Upper lobe of left lung (tissue), 6 donors: ENCODE data around the gene TTC23L. TPM values are rescaled to one million over a fixed set of nuclear protein-coding genes. Genes with fewer than 3 reads are reported as not detected.

ENCODE experiments used
- ATAC-seq, 2 donors: fragments of 200-7000 bp; cut with Tn5 transposase; one replicate each; pipeline ENCODE4 v1.9.1; 2022; ENCODE audit warnings: mild to moderate bottlenecking in 2 of 2, moderate library complexity in 2 of 2; ENCODE audit not compliant: low FRiP score in 2 of 2
- DNase-seq, 2 donors: peaks; one replicate each; pipeline ENCODE4 v3.0.0-alpha.2; 2019 to 2020
- H3K27ac ChIP-seq, 4 donors: fragments of 200-600 bp; sonication (generic); one replicate each; pipeline ENCODE4 v1.5.1; 2016 to 2019
- H3K27me3 ChIP-seq, 4 donors: fragments of 200-600 bp; sonication (generic); one replicate each; pipeline ENCODE4 v1.5.1; 2017 to 2019
- H3K36me3 ChIP-seq, 4 donors: fragments of 200-600 bp; sonication (generic); one replicate each; pipeline ENCODE4 v1.5.1; 2016 to 2019
- H3K4me1 ChIP-seq, 4 donors: fragments of 200-600 bp; sonication (generic); one replicate each; pipeline ENCODE4 v1.5.1; 2018 to 2019
- H3K4me3 ChIP-seq, 4 donors: fragments of 200-600 bp; sonication (generic); one replicate each; pipeline ENCODE4 v1.5.1; 2017 to 2019; ENCODE audit warnings: mild to moderate bottlenecking in 2 of 4, moderate library complexity in 1 of 4
- H3K9me3 ChIP-seq, 4 donors: fragments of 200-600 bp; sonication (generic); one replicate each; pipeline ENCODE4 v1.5.1; 2018 to 2019
- EP300 ChIP-seq, 4 donors: sonication (generic); formaldehyde crosslinking; IDR thresholded peaks; one replicate each; pipeline ENCODE4 v1.5.1; 2017; ENCODE audit warnings: antibody characterized with exemption in 4 of 4, control low read depth in 2 of 4
- POLR2A ChIP-seq, 4 donors: fragments of 450-650 bp; IDR thresholded peaks; one replicate each; pipeline ENCODE4 v1.5.1; 2016 to 2017; ENCODE audit warnings: antibody characterized with exemption in 4 of 4, mild to moderate bottlenecking in 2 of 4
- POLR2AphosphoS5 ChIP-seq, 2 donors: sonication (generic); formaldehyde crosslinking; IDR thresholded peaks; one replicate each; pipeline ENCODE4 v1.5.1; 2017; ENCODE audit warnings: antibody characterized with exemption in 2 of 2
- WGBS, 2 donors: methylation state at CpG; one replicate each; pipeline ENCODE4 v1.1.5; 2017 to 2018; 5-methylcytosine and 5-hydroxymethylcytosine counted together
- total RNA-seq, 6 donors: library from RNA; depleted of rRNA in 4 of 6; stranded (reverse); fragments of >200 nt in 4 of 6; gene quantifications; one replicate each; pipeline versions ENCODE4 v1.1.0 to v1.2.1, GENCODE V29; 2016 to 2021
- TF ChIP-seq, protein P1 (sequence below), 6 experiments: fragments of 450-650 bp in 4 of 6; fragments of 200-600 bp in 2 of 6; sonication (generic) in 2 of 6; IDR thresholded peaks; one replicate each; pipeline ENCODE4 v1.5.1; 2016 to 2019; ENCODE audit warnings: antibody characterized with exemption in 6 of 6
- donor health status: DM: no; HTN: no; CAD: no; lungs with moderate emphysema.
- donor health status: DM: no; HTN: yes; CAD: no; lungs with severe emphysema.

The TTC23L gene
- total RNA-seq, 6 donors from 2014 or later: 0.11 to 4.7 (median 1.0) TPM; not detected in 1

DNA sequence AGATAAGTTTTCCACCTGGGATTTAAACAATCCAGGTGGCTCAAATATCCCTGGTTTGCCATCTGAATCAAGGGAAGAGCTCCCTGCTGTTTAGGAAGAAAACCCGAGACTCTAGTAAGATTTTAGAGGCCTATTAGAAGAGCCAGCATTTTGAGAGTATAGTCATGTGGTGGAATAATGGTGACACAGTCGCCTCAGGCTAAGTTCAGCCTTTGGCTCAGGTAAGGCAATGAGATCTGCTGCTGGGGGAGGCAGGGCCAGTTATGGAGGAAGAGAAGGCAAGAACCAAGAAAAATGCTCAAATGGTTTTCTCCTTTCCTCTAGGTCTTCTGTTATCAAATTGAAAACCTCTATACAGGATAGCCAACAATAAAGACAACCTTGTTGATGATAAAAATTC lies 60.1 kb downstream of the TTC23L start:
- Histone ChIP-seq H3K9me3 (no peaks in the 10 kb centered on the region), H3K36me3 (no peaks in the 10 kb centered on the region), H3K4me1 (no peaks in the 10 kb centered on the region), H3K4me3 (no peak overlapping the region), H3K27me3 (no peaks in the 10 kb centered on the region), H3K27ac (no peak overlapping the region)
- TF ChIP-seq POLR2AphosphoS5 (IDR thresholded peaks at IDR 0.05) (no peak), EP300 (IDR thresholded peaks at IDR 0.05) (no peak), POLR2A (IDR thresholded peaks at IDR 0.05) (no peak)
- TF ChIP-seq, protein P1, sequence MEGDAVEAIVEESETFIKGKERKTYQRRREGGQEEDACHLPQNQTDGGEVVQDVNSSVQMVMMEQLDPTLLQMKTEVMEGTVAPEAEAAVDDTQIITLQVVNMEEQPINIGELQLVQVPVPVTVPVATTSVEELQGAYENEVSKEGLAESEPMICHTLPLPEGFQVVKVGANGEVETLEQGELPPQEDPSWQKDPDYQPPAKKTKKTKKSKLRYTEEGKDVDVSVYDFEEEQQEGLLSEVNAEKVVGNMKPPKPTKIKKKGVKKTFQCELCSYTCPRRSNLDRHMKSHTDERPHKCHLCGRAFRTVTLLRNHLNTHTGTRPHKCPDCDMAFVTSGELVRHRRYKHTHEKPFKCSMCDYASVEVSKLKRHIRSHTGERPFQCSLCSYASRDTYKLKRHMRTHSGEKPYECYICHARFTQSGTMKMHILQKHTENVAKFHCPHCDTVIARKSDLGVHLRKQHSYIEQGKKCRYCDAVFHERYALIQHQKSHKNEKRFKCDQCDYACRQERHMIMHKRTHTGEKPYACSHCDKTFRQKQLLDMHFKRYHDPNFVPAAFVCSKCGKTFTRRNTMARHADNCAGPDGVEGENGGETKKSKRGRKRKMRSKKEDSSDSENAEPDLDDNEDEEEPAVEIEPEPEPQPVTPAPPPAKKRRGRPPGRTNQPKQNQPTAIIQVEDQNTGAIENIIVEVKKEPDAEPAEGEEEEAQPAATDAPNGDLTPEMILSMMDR (IDR thresholded peaks at IDR 0.05): no peak
- 93 to 98% methylated on average over 2 of the region's 2 CpGs for WGBS, 2 donors
- DNase-seq (no peak), ATAC-seq (no peak)

DNA sequence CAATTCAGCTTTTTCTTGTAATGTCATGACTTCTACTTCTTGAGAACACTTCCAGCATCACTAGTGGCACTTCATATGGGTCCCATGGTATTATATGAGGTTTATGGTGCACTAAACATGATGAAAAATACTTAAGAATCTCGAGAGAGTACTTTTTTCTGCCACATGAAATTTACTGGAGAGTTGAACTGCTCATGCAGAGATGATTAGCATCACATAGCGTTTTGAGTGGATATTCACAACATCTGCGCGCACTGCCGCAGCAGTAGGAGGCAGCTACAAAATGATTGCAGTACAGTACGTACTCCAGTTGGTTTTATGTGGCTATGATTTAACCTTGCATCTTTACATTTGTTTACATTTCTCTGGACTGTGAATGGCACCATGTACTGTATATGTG lies 61.7 kb downstream of the TTC23L start:
- Histone ChIP-seq H3K27me3 (no peaks in the 10 kb centered on the region), H3K4me1 (no peaks in the 10 kb centered on the region), H3K9me3 (no peaks in the 10 kb centered on the region), H3K4me3 (no peak overlapping the region), H3K36me3 (peaks cover 0 to 13% (median 0%) of the 10 kb centered on the region in 4 donors), H3K27ac (no peak overlapping the region)
- TF ChIP-seq POLR2A (IDR thresholded peaks at IDR 0.05) (no peak), POLR2AphosphoS5 (IDR thresholded peaks at IDR 0.05) (no peak), EP300 (IDR thresholded peaks at IDR 0.05) (no peak)
- TF ChIP-seq, protein P1 (IDR thresholded peaks at IDR 0.05): no peak
- WGBS, 2 donors: 91 to 94% methylated on average over 6 of the region's 6 CpGs
- ATAC-seq (no peak), DNase-seq (no peak)

DNA sequence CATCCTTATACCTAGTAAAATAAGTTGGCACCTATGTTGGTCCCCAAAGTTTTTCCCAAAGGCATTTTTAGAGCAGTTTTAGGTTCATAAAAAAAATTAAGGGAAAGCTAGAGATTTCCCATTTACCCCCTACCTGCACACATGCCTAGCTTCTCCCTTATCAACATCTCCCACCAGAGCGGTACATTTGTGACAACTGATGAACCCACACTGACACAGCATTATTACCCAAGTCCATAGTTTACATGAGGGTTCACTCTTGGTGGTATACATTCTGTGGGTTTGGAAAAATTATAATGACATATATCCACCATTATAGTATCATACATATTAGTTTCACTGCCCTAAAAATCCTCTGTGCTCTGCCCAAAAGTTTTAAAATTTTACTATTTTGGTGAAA lies 64.3 kb downstream of the TTC23L start:
- DNase-seq (no peak), ATAC-seq (no peak)
- Histone ChIP-seq H3K9me3 (no peaks in the 10 kb centered on the region), H3K4me3 (no peak overlapping the region), H3K4me1 (no peaks in the 10 kb centered on the region), H3K27ac (no peak overlapping the region), H3K27me3 (no peaks in the 10 kb centered on the region), H3K36me3 (peaks cover 0 to 21% (median 0%) of the 10 kb centered on the region in 4 donors)
- TF ChIP-seq EP300 (IDR thresholded peaks at IDR 0.05) (no peak), POLR2A (IDR thresholded peaks at IDR 0.05) (no peak), POLR2AphosphoS5 (IDR thresholded peaks at IDR 0.05) (no peak)
- TF ChIP-seq, protein P1 (IDR thresholded peaks at IDR 0.05): no peak
- 31 to 85% methylated on average over 1 of the region's 1 CpG for WGBS, 2 donors

DNA sequence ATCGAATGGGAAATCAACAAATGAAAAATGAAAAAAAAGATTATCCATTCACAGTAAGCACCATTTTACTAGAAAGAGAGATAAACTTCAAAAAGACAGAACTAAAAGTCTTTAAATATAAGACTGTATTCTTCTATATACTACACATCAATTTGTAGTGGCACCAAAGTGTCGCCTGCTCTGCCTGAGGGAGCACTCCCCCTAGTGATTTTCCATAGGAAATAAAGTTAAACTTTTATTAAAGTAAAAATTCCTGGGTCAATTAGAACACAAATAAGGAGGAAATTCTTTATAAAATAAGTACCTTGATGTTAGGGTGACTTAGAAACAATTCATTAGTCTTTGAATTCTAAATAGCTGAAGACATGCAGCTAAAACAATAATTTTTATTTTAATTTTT lies 66.6 kb downstream of the TTC23L start:
- Histone ChIP-seq H3K27ac (no peak overlapping the region), H3K27me3 (no peaks in the 10 kb centered on the region), H3K9me3 (no peaks in the 10 kb centered on the region), H3K4me1 (no peaks in the 10 kb centered on the region), H3K36me3 (peaks cover 0 to 43% (median 8%) of the 10 kb centered on the region in 4 donors), H3K4me3 (no peak overlapping the region)
- ATAC-seq (no peak), DNase-seq (no peak)
- 87 to 88% methylated on average over 2 of the region's 2 CpGs for WGBS, 2 donors
- no peak for TF ChIP-seq POLR2A (IDR thresholded peaks at IDR 0.05)
- TF ChIP-seq, protein P1 (IDR thresholded peaks at IDR 0.05): no peak
- TF ChIP-seq POLR2AphosphoS5 (IDR thresholded peaks at IDR 0.05): no peak
- no peak for TF ChIP-seq EP300 (IDR thresholded peaks at IDR 0.05)

DNA sequence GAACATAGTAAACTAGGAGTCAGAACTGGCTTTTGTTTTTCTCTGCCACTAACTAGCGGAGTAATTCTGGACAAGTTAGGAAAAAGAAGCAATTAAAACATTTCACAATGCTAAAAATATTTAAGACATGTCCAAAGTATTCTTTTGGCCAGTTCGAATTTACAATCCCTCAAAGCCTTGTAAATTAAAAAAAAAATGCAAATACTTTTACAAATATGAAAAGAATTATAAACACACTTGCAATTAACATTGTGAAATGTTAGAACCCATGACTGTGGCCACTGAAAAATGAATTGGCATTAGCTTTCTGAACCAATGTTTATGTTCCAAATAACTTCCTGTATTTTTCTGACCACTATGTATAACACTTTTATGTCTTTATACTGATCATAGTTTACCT lies 74.1 kb downstream of the TTC23L start:
- Histone ChIP-seq H3K4me3 (no peak overlapping the region), H3K4me1 (peaks cover 19 to 36% (median 24%) of the 10 kb centered on the region in 4 donors), H3K9me3 (no peaks in the 10 kb centered on the region), H3K36me3 (peaks cover 7 to 41% (median 20%) of the 10 kb centered on the region in 4 donors), H3K27me3 (no peaks in the 10 kb centered on the region), H3K27ac (no peak overlapping the region)
- no peak for DNase-seq
- no peak for TF ChIP-seq EP300 (IDR thresholded peaks at IDR 0.05)
- no peak for TF ChIP-seq POLR2AphosphoS5 (IDR thresholded peaks at IDR 0.05)
- TF ChIP-seq, protein P1 (IDR thresholded peaks at IDR 0.05): no peak
- TF ChIP-seq POLR2A (IDR thresholded peaks at IDR 0.05): no peak
- ATAC-seq: no peak
- 66 to 73% methylated on average over 2 of the region's 2 CpGs for WGBS, 2 donors
